NCI-H2171 (cell line): ENCODE data around the gene PIM3.
"Not testable (repeated sequence)": the region's sequence is repeated elsewhere in the genome, so short reads cannot be mapped to it uniquely, and the experiment has no call there.

Experiments
- DNase-seq: peaks from one replicate; lab custom pipeline; 2025; lab: John Stamatoyannopoulos, UW

The PIM3 gene

GRCh38 chr22:49986325-49986724 lies 25.8 kb downstream of the PIM3 start:
- no peak for DNase-seq

GRCh38 chr22:49989826-49990225 lies 29.3 kb downstream of the PIM3 start:
- DNase-seq, result not testable (repeated sequence)

DNA sequence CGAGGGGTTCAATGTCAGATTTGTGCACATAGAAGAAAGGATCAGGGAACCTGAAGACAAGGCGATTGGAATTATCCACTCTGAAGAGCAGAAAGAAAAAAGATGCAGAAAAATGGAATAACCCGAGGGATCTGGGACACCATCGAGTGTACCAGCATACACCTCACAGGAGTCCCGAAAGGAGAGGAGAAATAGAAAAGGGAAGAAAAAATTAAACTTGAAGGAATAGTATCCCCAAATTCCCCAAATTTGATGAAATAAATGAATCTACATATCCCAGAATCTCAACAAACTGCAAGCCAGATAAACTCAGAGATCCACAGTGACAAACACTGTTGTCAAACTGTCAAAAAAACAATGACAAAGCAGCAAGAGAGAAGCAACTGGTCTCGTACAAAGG lies 30.6 kb downstream of the PIM3 start:
- DNase-seq, result no peak

DNA sequence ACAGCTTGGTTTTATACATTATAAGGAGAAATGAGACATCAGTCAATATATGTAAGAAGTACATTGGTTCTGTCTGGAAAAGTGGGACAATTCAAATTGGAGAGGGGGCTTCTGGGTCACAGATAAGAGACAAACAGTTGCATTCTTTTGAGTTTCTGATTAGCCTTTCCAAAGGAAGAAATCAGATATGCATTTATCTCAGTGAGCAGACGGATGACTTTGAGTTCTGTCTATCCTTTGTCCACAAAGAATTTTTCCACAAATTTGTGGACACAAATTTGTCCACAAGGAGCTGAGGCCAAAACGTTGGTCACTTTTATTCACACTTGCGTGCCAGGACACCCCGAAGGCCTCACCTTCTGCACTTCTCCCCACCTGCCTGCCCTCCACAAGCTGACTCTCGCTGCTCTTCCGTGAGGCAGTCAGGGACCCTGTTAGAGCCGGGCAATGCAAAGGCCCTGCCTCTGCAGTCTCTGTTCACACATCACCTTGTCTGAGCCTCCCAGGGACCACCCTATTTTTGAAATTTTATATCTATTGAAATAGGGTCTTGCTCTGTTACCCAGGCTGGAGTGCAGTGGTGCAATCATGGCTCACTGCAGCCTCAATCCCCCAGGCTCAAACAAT lies 31.4 kb downstream of the PIM3 start:
- DNase-seq, result no peak

DNA sequence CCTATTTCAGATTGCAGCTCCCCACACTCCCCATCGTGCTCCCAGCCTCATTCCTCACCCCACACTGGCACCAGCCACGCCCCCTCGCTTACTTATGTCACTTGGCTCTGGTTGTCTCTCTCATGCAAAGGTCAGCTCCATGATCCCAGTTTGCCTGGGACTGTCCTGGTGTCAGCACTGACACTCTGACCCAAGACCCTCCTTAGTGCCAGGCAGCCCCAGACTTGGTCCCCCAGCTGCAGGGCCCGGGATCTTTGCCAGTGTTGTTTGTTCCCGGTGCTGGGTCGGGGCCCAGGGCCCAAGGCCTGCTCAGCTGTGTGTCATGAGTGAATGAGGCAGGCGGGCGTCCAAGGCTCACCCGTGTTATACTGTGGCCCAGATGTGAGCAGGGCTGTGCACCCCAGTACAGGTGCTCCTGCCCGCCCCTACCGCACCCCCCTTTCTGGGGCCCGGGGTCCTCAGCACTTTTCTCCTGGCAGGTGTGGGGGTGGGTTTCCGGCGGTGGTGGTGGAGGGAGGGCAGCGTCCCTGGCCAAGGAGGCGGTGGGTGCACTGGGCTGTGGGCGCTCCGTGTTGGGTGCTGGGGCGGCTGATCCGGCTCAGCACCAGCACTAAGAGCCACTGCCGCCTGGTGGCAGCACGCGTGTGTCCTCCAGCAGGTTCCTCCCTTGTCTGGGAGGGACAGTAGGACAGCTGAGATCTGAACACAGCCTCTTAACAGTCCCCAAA lies 32.5 kb downstream of the PIM3 start:
- DNase-seq, result no peak

DNA sequence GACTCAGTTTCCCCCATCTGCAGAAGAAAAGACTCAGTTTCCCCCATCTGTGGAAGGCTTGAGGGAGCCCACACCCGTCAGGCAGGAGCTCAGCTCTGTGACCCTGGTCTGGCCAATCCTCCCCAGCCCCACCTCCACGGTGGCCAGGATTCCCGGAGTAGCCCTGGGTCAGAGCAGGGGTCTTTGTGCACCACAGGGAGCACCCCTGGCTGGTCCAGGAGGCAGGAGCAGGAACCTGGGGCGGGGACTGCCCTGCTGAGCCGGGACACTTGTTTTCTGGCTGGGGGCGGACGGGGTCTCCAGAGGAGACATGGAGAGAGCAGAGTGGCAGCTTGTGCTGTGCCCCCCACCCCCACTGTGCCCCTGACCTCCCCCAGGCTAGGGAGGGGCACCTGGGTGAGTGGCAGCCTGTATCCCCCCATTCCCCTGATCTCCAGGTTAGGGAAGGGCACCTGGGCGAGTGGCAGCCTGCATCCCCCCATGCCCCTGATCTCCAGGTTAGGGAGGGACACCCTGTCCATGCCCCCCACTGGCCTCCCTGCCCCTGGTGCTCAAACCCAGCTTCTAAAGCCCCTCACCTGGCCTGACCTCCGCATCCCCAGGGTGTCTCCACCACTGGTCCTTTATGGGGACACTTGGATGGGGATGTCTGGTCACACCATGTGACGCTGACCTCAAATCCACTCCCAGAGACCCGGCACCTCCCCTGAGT lies 33.2 kb downstream of the PIM3 start:
- no peak for DNase-seq

DNA sequence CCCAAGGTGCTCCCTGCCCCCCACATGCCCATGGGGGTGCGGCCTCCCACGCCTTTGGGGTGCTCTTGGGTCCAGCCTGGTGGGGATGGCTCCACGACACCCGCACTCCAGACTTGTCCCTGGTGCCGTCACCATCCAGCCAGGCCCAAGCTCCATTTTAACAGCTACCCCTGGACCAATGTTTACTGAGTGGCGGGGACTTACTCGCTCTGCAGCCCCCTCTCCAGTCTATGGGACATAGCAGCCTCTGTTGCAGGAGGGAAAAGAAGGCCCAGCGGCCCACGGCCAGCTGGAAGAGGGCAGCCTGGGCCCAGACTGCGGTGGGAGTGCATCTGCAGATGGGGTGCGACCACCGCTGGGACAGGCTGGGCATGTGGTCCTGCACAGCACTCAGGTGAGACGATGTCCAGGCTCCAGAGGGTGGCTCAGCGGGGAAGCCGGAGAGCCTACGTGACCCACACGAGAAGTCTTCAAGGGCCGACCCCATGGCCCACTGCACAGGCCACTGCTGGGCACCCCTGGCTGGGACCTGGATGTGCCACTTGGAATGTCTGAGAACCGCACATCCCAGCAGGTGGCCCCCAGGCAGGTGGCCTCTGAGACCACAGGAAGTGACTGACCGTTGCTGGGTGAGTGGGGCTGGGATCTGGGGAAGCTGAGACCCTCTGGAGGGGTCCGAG lies 33.9 kb downstream of the PIM3 start:
- DNase-seq, result no peak

GRCh38 chr22:49995041-49995360 lies 34.4 kb downstream of the PIM3 start:
- no peak for DNase-seq

DNA sequence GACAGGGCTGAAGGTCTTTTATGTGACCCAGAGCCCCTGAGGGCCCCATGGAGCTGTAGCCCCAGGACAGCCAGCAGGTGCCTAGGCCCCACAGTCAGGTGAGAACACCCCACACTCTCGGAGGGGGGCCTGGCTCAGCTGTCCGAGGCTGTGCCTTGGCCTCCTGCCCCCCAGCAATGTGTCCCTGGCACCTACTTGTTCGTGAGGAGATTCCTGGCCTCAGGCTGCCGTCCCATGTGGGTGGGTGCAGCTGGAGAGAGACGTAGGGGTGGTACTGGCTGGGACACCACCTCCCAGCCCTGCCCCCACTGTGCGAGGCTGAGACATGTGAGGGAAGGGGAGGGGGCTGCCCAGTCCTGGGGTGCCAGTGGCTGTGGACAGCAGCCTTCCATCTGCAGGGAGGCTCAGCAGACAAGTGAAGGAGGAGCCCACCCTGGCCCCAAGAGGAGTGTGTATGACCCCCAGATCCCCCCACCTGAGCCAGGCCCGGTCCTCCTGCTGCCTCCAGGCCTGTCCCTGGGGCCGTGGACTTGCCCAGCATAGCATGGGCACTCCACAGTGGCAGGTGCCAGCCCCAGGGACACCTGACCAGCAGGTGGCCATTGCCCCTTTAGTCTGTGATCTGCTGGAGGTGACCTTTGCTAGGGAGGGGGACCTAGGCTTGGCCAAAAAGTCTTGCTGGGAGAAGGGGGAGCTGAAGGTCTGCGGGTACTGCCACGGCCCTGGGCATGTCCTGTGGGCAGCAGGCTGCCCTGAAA lies 35.0 kb downstream of the PIM3 start:
- DNase-seq, result no peak

DNA sequence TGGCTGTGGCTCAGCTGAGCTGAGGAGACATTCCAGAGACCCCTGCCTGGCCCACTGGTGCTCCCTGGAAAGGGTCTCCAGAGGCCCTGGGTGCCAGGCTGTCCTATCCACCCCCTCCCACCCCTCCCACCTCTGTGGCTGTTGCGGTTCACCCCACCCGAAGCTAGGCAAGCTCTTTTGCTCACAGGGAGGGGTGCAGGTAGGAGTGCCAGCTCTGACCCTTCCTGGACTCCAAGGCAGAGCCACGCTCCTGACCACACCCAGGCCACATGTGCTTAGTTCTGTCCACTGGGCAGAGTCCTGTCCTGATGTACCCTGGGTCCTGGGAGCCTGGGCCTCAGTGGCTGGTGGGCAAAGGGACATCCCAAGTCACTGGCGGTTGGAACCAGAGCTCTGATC lies 35.5 kb downstream of the PIM3 start:
- DNase-seq, result no peak

GRCh38 chr22:49996518-49997250 lies 36.1 kb downstream of the PIM3 start:
- DNase-seq, result no peak

- no peak for DNase-seq
These were observed 36.7 kb downstream of the PIM3 start for GRCh38 chr22:49997251-49997599.

DNA sequence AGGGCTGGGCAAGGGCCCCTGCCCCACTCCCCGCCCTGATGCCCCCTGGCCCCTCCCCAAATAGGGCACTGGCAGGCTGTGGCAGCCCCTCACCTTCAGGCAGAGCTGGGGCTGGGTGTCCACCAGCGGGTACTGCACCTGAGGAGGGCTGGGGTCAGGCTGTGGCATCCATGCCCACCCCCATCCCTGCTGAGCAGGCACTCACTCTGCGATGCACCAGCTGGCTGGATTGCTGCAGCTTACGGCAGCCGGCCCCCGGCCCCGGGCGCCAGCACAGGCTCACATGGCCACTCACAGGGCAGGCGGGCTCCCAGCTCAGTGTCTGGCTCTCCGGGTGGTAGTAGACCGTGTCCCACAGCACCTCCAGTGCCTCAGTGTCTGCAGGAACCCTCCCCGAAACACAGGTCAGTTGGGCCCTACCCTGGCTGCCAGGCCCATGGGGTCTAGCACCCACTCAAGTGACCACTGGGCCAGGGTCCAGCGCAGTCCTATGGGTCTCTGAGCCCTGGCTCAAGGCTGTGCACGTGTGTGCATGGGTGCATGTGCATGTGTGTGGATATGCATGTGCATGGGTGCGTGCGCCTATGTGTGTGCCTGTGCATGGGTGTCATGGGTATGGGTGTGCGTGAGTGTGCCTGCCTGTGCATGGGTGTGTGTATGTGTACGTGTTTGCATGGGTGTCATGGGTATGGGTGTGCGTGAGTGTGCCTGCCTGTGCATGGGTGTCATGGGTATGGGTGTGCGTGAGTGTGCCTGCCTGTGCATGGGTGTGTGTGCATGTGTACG lies 37.6 kb downstream of the PIM3 start:
- no peak for DNase-seq

DNA sequence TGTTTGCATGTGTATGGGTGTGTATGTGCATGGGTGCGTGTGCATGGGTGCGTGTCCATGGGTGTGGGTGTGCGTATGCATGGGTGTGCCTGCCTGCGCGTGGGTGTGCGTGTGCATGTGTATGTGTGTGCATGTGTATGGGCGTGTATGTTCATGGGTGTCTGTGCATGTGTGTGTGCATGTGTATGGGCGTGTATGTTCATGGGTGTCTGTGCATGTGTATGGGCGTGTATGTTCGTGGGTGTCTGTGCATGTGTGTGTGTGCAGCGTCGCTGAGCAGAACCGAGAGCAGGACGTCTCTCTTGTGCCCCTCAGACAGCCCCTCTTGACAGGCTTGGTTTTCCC lies 38.1 kb downstream of the PIM3 start:
- DNase-seq, result no peak

- no peak for DNase-seq
These were observed 38.7 kb downstream of the PIM3 start for GRCh38 chr22:49999063-49999945.

DNA sequence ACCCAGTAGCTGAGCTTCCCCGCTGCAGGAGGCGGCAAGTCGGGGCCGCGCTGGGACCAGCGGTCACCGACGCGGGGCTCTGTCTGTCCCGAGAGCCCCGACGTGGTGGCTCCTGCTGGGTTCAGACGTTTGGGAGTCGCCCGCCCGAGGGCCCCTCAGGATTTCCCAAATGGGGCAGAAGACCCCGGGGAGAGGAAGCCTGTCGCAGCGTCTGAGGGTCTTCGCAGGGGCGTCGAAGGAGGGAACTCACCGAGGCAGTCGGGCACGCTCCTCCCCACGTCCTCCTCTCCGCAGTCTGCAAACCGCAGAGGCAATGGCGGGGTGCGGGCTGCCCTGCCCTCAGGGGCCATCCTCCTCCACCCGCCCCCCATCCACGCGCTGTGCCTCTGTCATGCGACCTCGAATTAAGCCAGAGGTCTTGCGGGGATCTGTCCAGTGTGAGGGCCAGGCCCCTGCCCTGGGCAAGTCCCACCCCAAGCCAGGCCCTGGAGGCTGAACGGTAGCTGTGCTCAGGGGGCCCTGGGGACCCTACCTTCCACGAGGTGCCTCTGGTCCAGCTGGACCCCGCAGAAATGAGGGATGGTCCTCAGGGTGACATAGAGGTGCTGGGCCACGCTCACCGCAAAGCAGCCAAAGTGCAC lies 39.5 kb downstream of the PIM3 start:
- no peak for DNase-seq

GRCh38 chr22:50000587-50001387 lies 40.2 kb downstream of the PIM3 start:
- DNase-seq, result no peak
